GM10847 (cell line): Measurements from ENCODE around the gene TCF12.
A peak's percentile ranks its signal among the peaks of the same experiment; 100 is the strongest.

Experiments
- POLR2A ChIP-seq: IDR thresholded peaks from 2 replicates; pipeline ENCODE4 v1.6.1; 2011; ENCODE audit not compliant: insufficient read length; ENCODE audit errors: extremely low read depth

Gene TCF12

GRCh38 chr15:56894601-56895000 is 23.8 kb upstream of the TCF12 start:
- TF ChIP-seq POLR2A, result no peak

GRCh38 chr15:56901931-56902330 is 16.5 kb upstream of the TCF12 start:
- TF ChIP-seq POLR2A, result no peak

GRCh38 chr15:56906766-56907165 is 11.7 kb upstream of the TCF12 start:
- no peak for TF ChIP-seq POLR2A

GRCh38 chr15:56910801-56911200 is 7.6 kb upstream of the TCF12 start:
- no peak for TF ChIP-seq POLR2A

- no peak for TF ChIP-seq POLR2A
Measured at GRCh38 chr15:56913241-56913640, 5.2 kb upstream of the TCF12 start.

GRCh38 chr15:56913670-56914069 is 4.8 kb upstream of the TCF12 start:
- TF ChIP-seq POLR2A, result no peak

- no peak for TF ChIP-seq POLR2A
Measured at GRCh38 chr15:56915888-56916287, 2.6 kb upstream of the TCF12 start.

GRCh38 chr15:56916825-56917477 is 1.5 kb upstream of the TCF12 start:
- no peak for TF ChIP-seq POLR2A

- TF ChIP-seq POLR2A, result no peak
Measured at GRCh38 chr15:56917652-56918045, 795 bp upstream of the TCF12 start.

- TF ChIP-seq POLR2A, result peak; percentile 27
Measured at GRCh38 chr15:56919031-56919608, 676 bp downstream of the TCF12 start.

GRCh38 chr15:56919609-56920366 is 1.3 kb downstream of the TCF12 start:
- TF ChIP-seq POLR2A, result no peak

GRCh38 chr15:56920367-56920627 is 1.9 kb downstream of the TCF12 start:
- no peak for TF ChIP-seq POLR2A

- no peak for TF ChIP-seq POLR2A
Measured at GRCh38 chr15:56923174-56923591, 4.7 kb downstream of the TCF12 start.

- no peak for TF ChIP-seq POLR2A
Measured at GRCh38 chr15:56927816-56928215, 9.4 kb downstream of the TCF12 start.

GRCh38 chr15:56929399-56929798 is 11.0 kb downstream of the TCF12 start:
- no peak for TF ChIP-seq POLR2A

- TF ChIP-seq POLR2A, result no peak
Measured at GRCh38 chr15:56929933-56930332, 11.5 kb downstream of the TCF12 start.
